Sigmoid colon (tissue), 4 donors: Measurements from ENCODE around the gene CFAP46.

ENCODE experiments used
- EP300 ChIP-seq, 4 donors: sonication (generic); formaldehyde crosslinking; IDR thresholded peaks; one replicate each; pipeline ENCODE4 v1.6.1; 2017; ENCODE audit warnings: antibody characterized with exemption in 4 of 4
- POLR2A ChIP-seq, 2 donors: fragments of 450-650 bp; IDR thresholded peaks; one replicate each; pipeline ENCODE4 v1.6.1; 2016; ENCODE audit warnings: antibody characterized with exemption in 2 of 2, mild to moderate bottlenecking in 2 of 2, moderate library complexity in 2 of 2
- TF ChIP-seq, protein P1 (sequence below), 4 experiments: fragments of 450-650 bp in 3 of 4; fragments of 200-600 bp in 1 of 4; IDR thresholded peaks; one replicate each; pipeline ENCODE4 v1.5.1; 2016 to 2019; ENCODE audit warnings: antibody characterized with exemption in 4 of 4, mild to moderate bottlenecking in 3 of 4, moderate library complexity in 2 of 4

DNA sequence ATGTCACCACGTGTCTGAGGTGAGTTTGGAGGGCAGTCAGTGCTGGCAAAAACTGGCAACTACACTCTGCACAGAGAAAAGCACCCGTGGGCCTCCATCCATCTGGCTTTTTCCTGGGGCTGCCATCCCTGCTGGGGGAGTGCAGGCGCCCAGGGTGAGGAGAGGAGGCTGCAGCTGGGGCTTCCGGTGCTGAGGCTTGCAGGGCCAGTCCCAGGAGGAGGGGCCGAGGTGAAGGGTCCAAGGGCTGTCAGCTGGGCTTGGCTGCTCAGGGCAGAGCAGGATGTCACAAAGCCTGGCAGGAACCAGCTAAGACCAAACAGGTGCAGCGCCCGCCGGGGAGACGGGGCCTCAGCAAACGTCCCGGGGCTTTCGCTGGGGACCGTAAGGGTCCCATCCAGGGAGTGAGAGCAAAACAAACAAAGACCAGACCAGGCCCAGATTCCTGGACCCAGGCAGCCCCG lies 77.2 kb downstream of the CFAP46 start:
- no peak for TF ChIP-seq EP300 (IDR thresholded peaks at IDR 0.05)
- TF ChIP-seq POLR2A (IDR thresholded peaks at IDR 0.05) = no peak
- TF ChIP-seq, protein P1, sequence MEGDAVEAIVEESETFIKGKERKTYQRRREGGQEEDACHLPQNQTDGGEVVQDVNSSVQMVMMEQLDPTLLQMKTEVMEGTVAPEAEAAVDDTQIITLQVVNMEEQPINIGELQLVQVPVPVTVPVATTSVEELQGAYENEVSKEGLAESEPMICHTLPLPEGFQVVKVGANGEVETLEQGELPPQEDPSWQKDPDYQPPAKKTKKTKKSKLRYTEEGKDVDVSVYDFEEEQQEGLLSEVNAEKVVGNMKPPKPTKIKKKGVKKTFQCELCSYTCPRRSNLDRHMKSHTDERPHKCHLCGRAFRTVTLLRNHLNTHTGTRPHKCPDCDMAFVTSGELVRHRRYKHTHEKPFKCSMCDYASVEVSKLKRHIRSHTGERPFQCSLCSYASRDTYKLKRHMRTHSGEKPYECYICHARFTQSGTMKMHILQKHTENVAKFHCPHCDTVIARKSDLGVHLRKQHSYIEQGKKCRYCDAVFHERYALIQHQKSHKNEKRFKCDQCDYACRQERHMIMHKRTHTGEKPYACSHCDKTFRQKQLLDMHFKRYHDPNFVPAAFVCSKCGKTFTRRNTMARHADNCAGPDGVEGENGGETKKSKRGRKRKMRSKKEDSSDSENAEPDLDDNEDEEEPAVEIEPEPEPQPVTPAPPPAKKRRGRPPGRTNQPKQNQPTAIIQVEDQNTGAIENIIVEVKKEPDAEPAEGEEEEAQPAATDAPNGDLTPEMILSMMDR (IDR thresholded peaks at IDR 0.05) = no peak
